Sigmoid colon (tissue), 3 donors: ENCODE results near the gene SMYD2.

Experiments used
- POLR2A ChIP-seq, 2 donors: fragments of 450-650 bp; IDR thresholded peaks; one replicate each; pipeline ENCODE4 v1.6.1; 2016; ENCODE audit warnings: antibody characterized with exemption in 2 of 2, mild to moderate bottlenecking in 2 of 2, moderate library complexity in 2 of 2
- TF ChIP-seq, protein P1 (sequence below), 4 experiments: fragments of 450-650 bp in 3 of 4; fragments of 200-600 bp in 1 of 4; IDR thresholded peaks; one replicate each; pipeline ENCODE4 v1.5.1; 2016 to 2019; ENCODE audit warnings: antibody characterized with exemption in 4 of 4, mild to moderate bottlenecking in 3 of 4, moderate library complexity in 2 of 4

DNA sequence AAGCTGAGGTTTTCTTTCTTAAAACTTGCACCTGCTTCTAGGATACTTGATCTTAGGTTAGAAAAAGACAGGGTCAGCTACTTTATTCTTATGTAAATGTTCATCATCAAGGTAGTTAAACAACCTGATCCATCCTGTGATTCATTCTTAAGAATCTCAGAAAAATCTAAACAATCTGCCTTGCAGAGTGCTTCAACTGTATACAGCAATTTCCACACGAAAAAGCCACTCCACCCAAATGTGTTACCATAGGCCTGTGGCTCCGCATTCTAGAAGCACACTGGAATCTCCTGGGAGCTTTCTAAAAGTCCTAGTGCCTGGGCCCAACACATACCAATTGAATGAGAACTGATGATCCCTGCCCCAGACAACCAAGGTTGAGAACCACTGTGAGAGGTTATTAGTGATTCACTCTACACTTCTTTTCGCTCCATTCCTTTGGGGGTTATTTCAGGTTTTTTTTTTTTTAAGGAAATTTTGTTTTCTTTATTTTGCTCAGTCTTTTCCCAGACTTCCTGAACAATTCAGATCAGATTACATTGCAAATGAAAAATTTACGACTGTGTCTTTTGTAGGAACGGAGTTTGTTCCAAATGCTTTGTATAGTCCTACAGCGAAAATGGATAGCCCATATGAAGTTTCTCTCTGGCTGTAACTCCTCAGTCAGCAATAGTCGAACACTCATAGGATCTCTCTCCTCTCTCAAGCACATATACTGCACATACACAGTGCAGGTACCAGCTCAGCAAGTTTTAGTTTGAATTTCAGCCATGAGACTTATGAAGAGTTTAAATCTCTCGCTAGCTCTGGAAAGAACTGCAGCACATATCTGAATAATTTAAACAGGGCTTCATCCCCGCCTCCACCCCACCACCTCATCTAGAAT is 16.1 kb downstream of the SMYD2 start:
- TF ChIP-seq POLR2A (IDR thresholded peaks at IDR 0.05): no peak
- TF ChIP-seq, protein P1, sequence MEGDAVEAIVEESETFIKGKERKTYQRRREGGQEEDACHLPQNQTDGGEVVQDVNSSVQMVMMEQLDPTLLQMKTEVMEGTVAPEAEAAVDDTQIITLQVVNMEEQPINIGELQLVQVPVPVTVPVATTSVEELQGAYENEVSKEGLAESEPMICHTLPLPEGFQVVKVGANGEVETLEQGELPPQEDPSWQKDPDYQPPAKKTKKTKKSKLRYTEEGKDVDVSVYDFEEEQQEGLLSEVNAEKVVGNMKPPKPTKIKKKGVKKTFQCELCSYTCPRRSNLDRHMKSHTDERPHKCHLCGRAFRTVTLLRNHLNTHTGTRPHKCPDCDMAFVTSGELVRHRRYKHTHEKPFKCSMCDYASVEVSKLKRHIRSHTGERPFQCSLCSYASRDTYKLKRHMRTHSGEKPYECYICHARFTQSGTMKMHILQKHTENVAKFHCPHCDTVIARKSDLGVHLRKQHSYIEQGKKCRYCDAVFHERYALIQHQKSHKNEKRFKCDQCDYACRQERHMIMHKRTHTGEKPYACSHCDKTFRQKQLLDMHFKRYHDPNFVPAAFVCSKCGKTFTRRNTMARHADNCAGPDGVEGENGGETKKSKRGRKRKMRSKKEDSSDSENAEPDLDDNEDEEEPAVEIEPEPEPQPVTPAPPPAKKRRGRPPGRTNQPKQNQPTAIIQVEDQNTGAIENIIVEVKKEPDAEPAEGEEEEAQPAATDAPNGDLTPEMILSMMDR (IDR thresholded peaks at IDR 0.05): no peak
